DND-41 (cell line): ENCODE data around the gene BTBD16.

ENCODE experiments used
- EZH2 ChIP-seq: IDR thresholded peaks from 3 replicates; pipeline ENCODE4 v1.6.1; 2012; ENCODE audit warnings: borderline replicate concordance, low read depth, mild to moderate bottlenecking, moderate library complexity, low read length, inconsistent platforms; ENCODE audit not compliant: severe bottlenecking
- TF ChIP-seq, protein P1 (sequence below): IDR thresholded peaks from 2 replicates; pipeline ENCODE4 v1.5.1; 2012; ENCODE audit warnings: borderline replicate concordance, low read length, moderate library complexity, mild to moderate bottlenecking; ENCODE audit not compliant: poor library complexity, severe bottlenecking; ENCODE audit errors: extremely low read depth

DNA sequence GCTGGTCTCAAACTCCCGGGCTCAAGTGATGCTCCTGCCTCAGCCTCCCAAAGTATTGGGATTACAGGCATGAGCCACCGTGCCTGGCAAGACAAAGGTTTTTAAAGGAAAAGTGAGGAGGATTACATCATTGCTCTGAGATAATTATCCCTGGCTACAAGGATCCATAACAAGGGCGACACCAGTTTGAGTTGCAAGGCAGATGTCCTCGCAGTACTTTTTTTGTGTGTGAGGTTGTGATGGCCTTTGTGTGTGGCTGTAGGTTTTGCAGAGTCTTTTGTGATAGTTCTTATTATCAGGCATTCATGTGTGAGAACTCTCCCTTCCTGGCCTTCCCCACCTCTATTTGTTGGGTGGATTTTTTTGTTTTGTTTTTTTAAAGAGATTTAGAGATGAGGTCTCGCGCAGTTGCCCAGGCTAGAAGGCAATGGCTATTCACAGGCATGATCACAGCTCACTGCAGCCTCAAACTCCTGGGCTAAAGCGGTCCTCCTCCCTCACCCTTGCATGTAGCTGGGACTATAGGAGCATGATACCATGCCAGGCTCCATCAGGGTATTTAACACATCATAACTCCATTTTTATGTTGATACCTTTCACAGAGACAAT lies 10.0 kb downstream of the BTBD16 start:
- TF ChIP-seq, protein P1, sequence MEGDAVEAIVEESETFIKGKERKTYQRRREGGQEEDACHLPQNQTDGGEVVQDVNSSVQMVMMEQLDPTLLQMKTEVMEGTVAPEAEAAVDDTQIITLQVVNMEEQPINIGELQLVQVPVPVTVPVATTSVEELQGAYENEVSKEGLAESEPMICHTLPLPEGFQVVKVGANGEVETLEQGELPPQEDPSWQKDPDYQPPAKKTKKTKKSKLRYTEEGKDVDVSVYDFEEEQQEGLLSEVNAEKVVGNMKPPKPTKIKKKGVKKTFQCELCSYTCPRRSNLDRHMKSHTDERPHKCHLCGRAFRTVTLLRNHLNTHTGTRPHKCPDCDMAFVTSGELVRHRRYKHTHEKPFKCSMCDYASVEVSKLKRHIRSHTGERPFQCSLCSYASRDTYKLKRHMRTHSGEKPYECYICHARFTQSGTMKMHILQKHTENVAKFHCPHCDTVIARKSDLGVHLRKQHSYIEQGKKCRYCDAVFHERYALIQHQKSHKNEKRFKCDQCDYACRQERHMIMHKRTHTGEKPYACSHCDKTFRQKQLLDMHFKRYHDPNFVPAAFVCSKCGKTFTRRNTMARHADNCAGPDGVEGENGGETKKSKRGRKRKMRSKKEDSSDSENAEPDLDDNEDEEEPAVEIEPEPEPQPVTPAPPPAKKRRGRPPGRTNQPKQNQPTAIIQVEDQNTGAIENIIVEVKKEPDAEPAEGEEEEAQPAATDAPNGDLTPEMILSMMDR, result no peak
- no peak for TF ChIP-seq EZH2
